ENCODE results near the gene FGF14.

The FGF14 gene

DNA sequence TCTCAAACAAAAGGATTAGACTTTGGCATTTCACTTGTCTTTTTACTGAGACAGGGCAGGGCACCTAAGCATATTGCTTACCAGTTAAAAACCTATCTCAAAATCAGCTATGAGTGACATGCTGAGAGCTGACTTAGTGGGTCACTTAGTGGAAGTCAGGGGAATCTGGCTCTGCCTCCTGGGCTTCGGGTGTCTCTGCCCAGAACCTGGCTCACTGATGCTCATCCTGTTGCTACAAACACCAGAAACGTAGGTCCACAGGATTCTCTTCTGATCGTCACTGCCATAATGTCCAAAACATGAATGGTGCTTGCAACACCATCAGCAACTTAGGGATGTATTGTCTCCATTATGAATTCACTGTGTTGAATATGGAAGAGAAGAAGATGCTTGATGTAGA is 673.2 kb downstream of the FGF14 start:
- WGBS (ENCODE audit: extremely low coverage, insufficient coverage, low lambda C conversion rate), result no CpG with 5 or more reads among the region's 3 CpGs
- no peak overlapping the region for H3K18ac ChIP-seq (ENCODE audit: low read length)

DNA sequence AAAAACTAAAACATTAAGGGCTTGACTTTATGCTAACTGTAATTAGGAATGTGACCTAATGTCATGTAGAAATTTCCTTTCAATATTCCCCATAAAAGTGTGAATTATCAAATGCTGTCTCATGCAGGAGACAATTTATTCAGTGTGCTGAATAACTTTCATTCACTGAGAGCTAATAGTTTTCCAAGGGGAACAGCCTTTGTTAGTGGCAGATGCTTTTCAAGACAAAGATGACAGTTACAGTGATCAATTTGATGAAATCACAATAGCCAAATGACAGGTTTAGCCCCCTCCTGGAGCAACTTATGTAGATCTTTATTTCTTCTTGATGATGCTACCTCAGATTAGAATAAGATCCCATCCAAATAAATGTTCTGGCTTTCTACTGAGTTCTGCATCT is 673.8 kb downstream of the FGF14 start:
- no peak overlapping the region for H3K56ac ChIP-seq (ENCODE audit: low read length)
- H3K4me2 ChIP-seq (ENCODE audit: low read length), result no peak overlapping the region

More for the DNA sequence above, 673.2 kb downstream of the FGF14 start:
- H2AK5ac ChIP-seq (ENCODE audit: low read length), result no peak overlapping the region
- no peaks in the 10 kb centered on the region for H3K27me3 ChIP-seq (ENCODE audit: insufficient read depth, low read length, poor library complexity)
- no peak overlapping the region for H3K56ac ChIP-seq (ENCODE audit: low read length)
- H3K79me2 ChIP-seq (ENCODE audit: control insufficient read depth, insufficient read depth, low read length), result no peaks in the 10 kb centered on the region
- H2BK5ac ChIP-seq (ENCODE audit: low read length), result no peak overlapping the region
- H3K9ac ChIP-seq (ENCODE audit: low read length), result no peak overlapping the region
- H4K5ac ChIP-seq (ENCODE audit: low read length), result no peak overlapping the region
- H3K79me1 ChIP-seq (ENCODE audit: low read length), result no peaks in the 10 kb centered on the region
- H2BK120ac ChIP-seq (ENCODE audit: low read depth, low read length), result no peak overlapping the region
- no peak overlapping the region for H3K4me2 ChIP-seq (ENCODE audit: low read length)
- DNase-seq, result no peak
- no peak overlapping the region for H3K27ac ChIP-seq (ENCODE audit: low read depth, low read length)
- no peak overlapping the region for H3K4ac ChIP-seq (ENCODE audit: low read depth, low read length)
- no peak overlapping the region for H4K8ac ChIP-seq (ENCODE audit: low read depth, low read length)
- no peaks in the 10 kb centered on the region for H3K36me3 ChIP-seq (ENCODE audit: control insufficient read depth, insufficient read depth, low read length)
- no peak overlapping the region for H2BK15ac ChIP-seq (replicated peaks; ENCODE audit: low read depth)
- H3K23ac ChIP-seq (ENCODE audit: low read length), result no peak overlapping the region
- H3K4me1 ChIP-seq (ENCODE audit: control insufficient read depth, low read depth, low read length), result no peaks in the 10 kb centered on the region
- H3K4me3 ChIP-seq (ENCODE audit: low read length), result no peak overlapping the region

DNA sequence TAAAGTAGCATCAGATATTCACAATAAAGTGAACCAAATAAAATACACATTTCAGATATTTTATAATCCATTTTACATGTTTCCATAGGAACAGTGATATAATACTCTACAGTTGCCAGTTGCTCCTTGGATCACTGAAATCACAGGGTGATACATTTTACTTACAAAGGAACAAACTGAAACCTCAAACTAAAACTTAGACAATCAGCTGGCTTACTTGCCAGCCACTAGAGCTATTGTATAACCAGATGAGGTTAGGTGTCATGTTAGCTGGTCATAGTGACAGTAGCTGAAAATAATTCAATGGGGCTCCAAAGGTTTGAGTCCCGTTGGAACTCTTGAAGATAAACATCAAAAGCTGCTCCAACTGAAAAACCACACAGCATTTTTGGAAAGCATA is 674.7 kb downstream of the FGF14 start:
- no peak overlapping the region for H2BK15ac ChIP-seq (replicated peaks; ENCODE audit: low read depth)
- no peak overlapping the region for H2AK5ac ChIP-seq (ENCODE audit: low read length)
- H3K4ac ChIP-seq (ENCODE audit: low read depth, low read length), result no peak overlapping the region
- H3K4me2 ChIP-seq (ENCODE audit: low read length), result no peak overlapping the region
- DNase-seq, result no peak
- no peaks in the 10 kb centered on the region for H3K36me3 ChIP-seq (ENCODE audit: control insufficient read depth, insufficient read depth, low read length)
- WGBS (ENCODE audit: extremely low coverage, insufficient coverage, low lambda C conversion rate), result no CpG with 5 or more reads among the region's 1 CpG
- no peaks in the 10 kb centered on the region for H3K4me1 ChIP-seq (ENCODE audit: control insufficient read depth, low read depth, low read length)
- H3K9ac ChIP-seq (ENCODE audit: low read length), result no peak overlapping the region
- no peak overlapping the region for H2BK120ac ChIP-seq (ENCODE audit: low read depth, low read length)
- no peaks in the 10 kb centered on the region for H3K79me1 ChIP-seq (ENCODE audit: low read length)
- no peak overlapping the region for H4K8ac ChIP-seq (ENCODE audit: low read depth, low read length)
- no peak overlapping the region for H3K27ac ChIP-seq (ENCODE audit: low read depth, low read length)
- H3K18ac ChIP-seq (ENCODE audit: low read length), result no peak overlapping the region
- H3K27me3 ChIP-seq (ENCODE audit: insufficient read depth, low read length, poor library complexity), result no peaks in the 10 kb centered on the region
- H3K79me2 ChIP-seq (ENCODE audit: control insufficient read depth, insufficient read depth, low read length), result no peaks in the 10 kb centered on the region
- no peak overlapping the region for H3K4me3 ChIP-seq (ENCODE audit: low read length)
- H3K56ac ChIP-seq (ENCODE audit: low read length), result no peak overlapping the region
- no peak overlapping the region for H3K23ac ChIP-seq (ENCODE audit: low read length)
- no peak overlapping the region for H4K5ac ChIP-seq (ENCODE audit: low read length)
- no peak overlapping the region for H2BK5ac ChIP-seq (ENCODE audit: low read length)

More for the DNA sequence above, 673.8 kb downstream of the FGF14 start:
- no peaks in the 10 kb centered on the region for H3K36me3 ChIP-seq (ENCODE audit: control insufficient read depth, insufficient read depth, low read length)
- no peak overlapping the region for H3K23ac ChIP-seq (ENCODE audit: low read length)
- H2BK120ac ChIP-seq (ENCODE audit: low read depth, low read length), result no peak overlapping the region
- no peak overlapping the region for H3K9ac ChIP-seq (ENCODE audit: low read length)
- H2BK5ac ChIP-seq (ENCODE audit: low read length), result no peak overlapping the region
- no peak overlapping the region for H4K8ac ChIP-seq (ENCODE audit: low read depth, low read length)
- no peak overlapping the region for H3K27ac ChIP-seq (ENCODE audit: low read depth, low read length)
- H3K4me1 ChIP-seq (ENCODE audit: control insufficient read depth, low read depth, low read length), result no peaks in the 10 kb centered on the region
- H3K79me2 ChIP-seq (ENCODE audit: control insufficient read depth, insufficient read depth, low read length), result no peaks in the 10 kb centered on the region
- no peak overlapping the region for H2BK15ac ChIP-seq (replicated peaks; ENCODE audit: low read depth)
- no peak overlapping the region for H3K18ac ChIP-seq (ENCODE audit: low read length)
- H2AK5ac ChIP-seq (ENCODE audit: low read length), result no peak overlapping the region
- no peak overlapping the region for H4K5ac ChIP-seq (ENCODE audit: low read length)
- H3K4me3 ChIP-seq (ENCODE audit: low read length), result no peak overlapping the region
- no peaks in the 10 kb centered on the region for H3K79me1 ChIP-seq (ENCODE audit: low read length)
- H3K4ac ChIP-seq (ENCODE audit: low read depth, low read length), result no peak overlapping the region
- no peak for DNase-seq
- H3K27me3 ChIP-seq (ENCODE audit: insufficient read depth, low read length, poor library complexity), result no peaks in the 10 kb centered on the region

DNA sequence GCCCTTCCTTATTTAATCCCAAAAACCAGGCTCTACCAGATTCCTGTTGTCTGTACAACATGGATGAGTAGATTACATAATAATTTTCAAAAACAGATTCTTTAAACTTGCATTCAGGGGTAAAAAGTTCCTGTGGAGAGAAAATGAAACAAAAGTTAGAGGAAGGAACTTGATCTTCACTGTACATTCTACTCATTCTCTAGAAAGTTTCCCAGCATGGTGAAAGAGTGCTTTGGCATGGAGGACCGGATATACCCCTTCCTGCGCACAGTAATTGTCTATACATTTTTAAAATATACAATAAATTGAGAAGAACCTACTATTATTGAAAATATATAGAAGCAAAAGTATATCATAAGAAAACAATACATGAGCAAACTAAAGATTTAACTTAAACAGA is 675.2 kb downstream of the FGF14 start:
- Histone ChIP-seq H3K27ac (ENCODE audit: low read depth, low read length) (no peak overlapping the region), H3K36me3 (ENCODE audit: control insufficient read depth, insufficient read depth, low read length) (no peaks in the 10 kb centered on the region), H3K56ac (ENCODE audit: low read length) (no peak overlapping the region), H3K79me1 (ENCODE audit: low read length) (no peaks in the 10 kb centered on the region), H2BK120ac (ENCODE audit: low read depth, low read length) (no peak overlapping the region), H3K18ac (ENCODE audit: low read length) (no peak overlapping the region), H3K23ac (ENCODE audit: low read length) (no peak overlapping the region), H3K79me2 (ENCODE audit: control insufficient read depth, insufficient read depth, low read length) (no peaks in the 10 kb centered on the region), H3K27me3 (ENCODE audit: insufficient read depth, low read length, poor library complexity) (no peaks in the 10 kb centered on the region), H4K5ac (ENCODE audit: low read length) (no peak overlapping the region), H3K4ac (ENCODE audit: low read depth, low read length) (no peak overlapping the region), H2BK15ac (replicated peaks; ENCODE audit: low read depth) (no peak overlapping the region), H3K4me2 (ENCODE audit: low read length) (no peak overlapping the region), H2AK5ac (ENCODE audit: low read length) (no peak overlapping the region), H3K4me3 (ENCODE audit: low read length) (no peak overlapping the region), H3K9ac (ENCODE audit: low read length) (no peak overlapping the region), H2BK5ac (ENCODE audit: low read length) (no peak overlapping the region), H3K4me1 (ENCODE audit: control insufficient read depth, low read depth, low read length) (no peaks in the 10 kb centered on the region), H4K8ac (ENCODE audit: low read depth, low read length) (no peak overlapping the region)
- no peak for DNase-seq
- WGBS (ENCODE audit: extremely low coverage, insufficient coverage, low lambda C conversion rate), result no CpG with 5 or more reads among the region's 2 CpGs

DNA sequence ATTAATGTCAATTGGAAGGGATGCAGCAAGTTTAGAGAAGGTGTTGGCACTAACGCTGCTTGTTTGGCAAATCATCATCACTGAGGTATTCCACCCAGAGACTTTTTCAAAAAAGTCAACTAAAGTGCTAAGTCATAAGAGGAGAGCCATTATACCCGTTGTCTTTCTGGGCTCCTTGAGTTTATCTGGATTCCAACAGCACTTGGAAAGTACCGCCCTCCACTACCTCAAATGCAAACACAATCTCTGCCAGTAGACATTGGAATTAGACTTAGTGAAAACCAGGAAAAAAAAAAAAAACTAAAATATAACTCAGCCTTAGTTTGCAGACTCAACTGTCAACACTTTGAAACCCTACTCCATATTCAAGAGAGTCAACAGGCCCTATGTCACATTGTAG is 683.4 kb downstream of the FGF14 start:
- Histone ChIP-seq H3K79me2 (ENCODE audit: control insufficient read depth, insufficient read depth, low read length) (no peaks in the 10 kb centered on the region), H3K4me2 (ENCODE audit: low read length) (no peak overlapping the region), H4K8ac (ENCODE audit: low read depth, low read length) (no peak overlapping the region), H3K18ac (ENCODE audit: low read length) (no peak overlapping the region), H3K4ac (ENCODE audit: low read depth, low read length) (no peak overlapping the region), H3K56ac (ENCODE audit: low read length) (no peak overlapping the region), H3K27me3 (ENCODE audit: insufficient read depth, low read length, poor library complexity) (no peaks in the 10 kb centered on the region), H3K4me1 (ENCODE audit: control insufficient read depth, low read depth, low read length) (no peaks in the 10 kb centered on the region), H3K79me1 (ENCODE audit: low read length) (no peaks in the 10 kb centered on the region), H3K9ac (ENCODE audit: low read length) (no peak overlapping the region), H3K27ac (ENCODE audit: low read depth, low read length) (no peak overlapping the region), H2BK15ac (replicated peaks; ENCODE audit: low read depth) (no peak overlapping the region), H3K4me3 (ENCODE audit: low read length) (no peak overlapping the region), H4K5ac (ENCODE audit: low read length) (no peak overlapping the region), H2BK5ac (ENCODE audit: low read length) (no peak overlapping the region), H2BK120ac (ENCODE audit: low read depth, low read length) (no peak overlapping the region), H3K23ac (ENCODE audit: low read length) (no peak overlapping the region), H3K36me3 (ENCODE audit: control insufficient read depth, insufficient read depth, low read length) (no peaks in the 10 kb centered on the region), H2AK5ac (ENCODE audit: low read length) (no peak overlapping the region)
- DNase-seq, result no peak
- no CpG with 5 or more reads among the region's 3 CpGs for WGBS (ENCODE audit: extremely low coverage, insufficient coverage, low lambda C conversion rate)

DNA sequence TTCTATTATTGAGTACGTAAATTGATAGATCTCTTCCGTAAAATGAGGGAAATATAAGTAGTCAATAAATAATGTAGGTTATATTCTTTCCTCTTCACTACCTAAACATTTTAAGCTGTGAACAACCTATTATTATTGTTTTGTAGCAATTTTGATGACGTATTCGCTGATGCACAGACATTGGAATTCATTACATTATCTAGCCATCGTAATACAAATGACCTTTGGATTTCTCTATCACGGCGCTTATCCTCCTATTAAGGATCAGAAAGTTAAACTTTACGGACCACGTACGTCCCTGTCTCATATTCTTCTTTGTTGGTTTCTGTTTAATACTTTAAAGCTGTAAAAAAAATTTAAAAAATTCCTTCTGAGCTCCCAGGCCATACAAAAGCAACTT is 684.5 kb downstream of the FGF14 start:
- no peak for DNase-seq

More for the DNA sequence above, 684.5 kb downstream of the FGF14 start:
- Histone ChIP-seq H2BK5ac (ENCODE audit: low read length) (no peak overlapping the region), H3K27ac (ENCODE audit: low read depth, low read length) (no peak overlapping the region), H3K56ac (ENCODE audit: low read length) (no peak overlapping the region), H3K27me3 (ENCODE audit: insufficient read depth, low read length, poor library complexity) (no peaks in the 10 kb centered on the region), H2BK15ac (replicated peaks; ENCODE audit: low read depth) (no peak overlapping the region), H3K4me1 (ENCODE audit: control insufficient read depth, low read depth, low read length) (no peaks in the 10 kb centered on the region), H2AK5ac (ENCODE audit: low read length) (no peak overlapping the region), H3K9ac (ENCODE audit: low read length) (no peak overlapping the region), H3K18ac (ENCODE audit: low read length) (no peak overlapping the region), H3K4me2 (ENCODE audit: low read length) (no peak overlapping the region), H3K36me3 (ENCODE audit: control insufficient read depth, insufficient read depth, low read length) (no peaks in the 10 kb centered on the region), H4K8ac (ENCODE audit: low read depth, low read length) (no peak overlapping the region), H3K4me3 (ENCODE audit: low read length) (no peak overlapping the region), H4K5ac (ENCODE audit: low read length) (no peak overlapping the region), H3K4ac (ENCODE audit: low read depth, low read length) (no peak overlapping the region), H3K79me1 (ENCODE audit: low read length) (no peaks in the 10 kb centered on the region), H3K23ac (ENCODE audit: low read length) (no peak overlapping the region), H3K79me2 (ENCODE audit: control insufficient read depth, insufficient read depth, low read length) (no peaks in the 10 kb centered on the region), H2BK120ac (ENCODE audit: low read depth, low read length) (no peak overlapping the region)
- WGBS (ENCODE audit: extremely low coverage, insufficient coverage, low lambda C conversion rate), result no CpG with 5 or more reads among the region's 10 CpGs
